GM23338 (cell line): ENCODE data around the gene GUCA2B. TPM values are rescaled to one million over a fixed set of nuclear protein-coding genes. Genes with fewer than 3 reads are reported as not detected.

Experiments used
- ATAC-seq: fragments of 200-7000 bp; cut with Tn5 transposase; 3 replicates; pipeline ENCODE4 v1.9.1; 2020
- DNase-seq: peaks from one replicate; pipeline ENCODE4 v3.0.0-alpha.2; 2015; ENCODE audit warnings: low spot score
- H2AFZ ChIP-seq: fragments of 200-600 bp; sonication (generic); 2 replicates; pipeline ENCODE4 v1.8.0; 2016; ENCODE audit warnings: antibody characterized with exemption, mild to moderate bottlenecking, moderate library complexity
- H3F3A ChIP-seq: fragments of 200-600 bp; sonication (generic); replicated peaks from 2 replicates; pipeline ENCODE4 v1.8.0; 2017; ENCODE audit warnings: antibody characterized with exemption, mixed run types, low read depth
- H3K27ac ChIP-seq: fragments of 200-600 bp; sonication (generic); 2 replicates; pipeline ENCODE4 v1.6.1; 2016; ENCODE audit warnings: low read depth
- H3K27me3 ChIP-seq: fragments of 200-600 bp; sonication (generic); 2 replicates; pipeline ENCODE4 v1.8.0; 2016; ENCODE audit warnings: mild to moderate bottlenecking, mixed run types, moderate library complexity; ENCODE audit not compliant: insufficient read depth
- H3K36me3 ChIP-seq: fragments of 200-600 bp; sonication (generic); 2 replicates; pipeline ENCODE4 v1.8.0; 2016; ENCODE audit warnings: mild to moderate bottlenecking; ENCODE audit not compliant: insufficient read depth
- H3K4me1 ChIP-seq: fragments of 200-600 bp; sonication (generic); 2 replicates; pipeline ENCODE4 v1.8.0; 2016; ENCODE audit warnings: mild to moderate bottlenecking, moderate library complexity; ENCODE audit not compliant: insufficient read depth
- H3K4me2 ChIP-seq: fragments of 200-600 bp; sonication (generic); 2 replicates; pipeline ENCODE4 v1.7.1; 2017; ENCODE audit warnings: mixed run types
- H3K4me3 ChIP-seq: fragments of 200-600 bp; sonication (generic); 2 replicates; pipeline ENCODE4 v1.6.1; 2016; ENCODE audit warnings: mixed run types
- H3K79me2 ChIP-seq: fragments of 200-600 bp; sonication (generic); replicated peaks from 2 replicates; pipeline ENCODE4 v1.8.0; 2017; ENCODE audit warnings: mild to moderate bottlenecking; ENCODE audit not compliant: insufficient read depth
- H3K9me2 ChIP-seq: fragments of 200-600 bp; sonication (generic); 2 replicates; pipeline ENCODE4 v1.8.0; 2017; ENCODE audit not compliant: insufficient read depth
- H4K20me1 ChIP-seq: fragments of 200-600 bp; sonication (generic); replicated peaks from 2 replicates; pipeline ENCODE4 v1.8.0; 2017; ENCODE audit warnings: mild to moderate bottlenecking; ENCODE audit not compliant: insufficient read depth
- H3K27ac Mint-ChIP-seq: 2 replicates; pipeline ENCODE4 v1.8.0; 2020; ENCODE audit warnings: inconsistent platforms, mild to moderate bottlenecking, moderate library complexity, mixed read lengths
- H3K27me3 Mint-ChIP-seq: 3 replicates; pipeline ENCODE4 v1.8.0; 2022; ENCODE audit warnings: low read depth, mild to moderate bottlenecking, moderate library complexity, mixed read lengths, inconsistent platforms; ENCODE audit not compliant: insufficient read depth, poor library complexity
- H3K36me3 Mint-ChIP-seq: 3 replicates; pipeline ENCODE4 v1.8.0; 2021; ENCODE audit warnings: low read depth, mild to moderate bottlenecking, inconsistent platforms, moderate library complexity, mixed read lengths
- H3K4me1 Mint-ChIP-seq: 3 replicates; pipeline ENCODE4 v1.8.0; 2020; ENCODE audit warnings: mild to moderate bottlenecking, inconsistent platforms, mixed read lengths
- H3K4me3 Mint-ChIP-seq: 3 replicates; pipeline ENCODE4 v1.8.0; 2021; ENCODE audit warnings: moderate library complexity, mild to moderate bottlenecking, inconsistent platforms, mixed read lengths
- H3K9me3 Mint-ChIP-seq: 3 replicates; pipeline ENCODE4 v1.8.0; 2020; ENCODE audit warnings: moderate library complexity, mild to moderate bottlenecking, inconsistent platforms, mixed read lengths
- CTCF ChIP-seq, 2 experiments: fragments of 200-600 bp in 1 of 2; sonication (generic) in 1 of 2; conservative IDR thresholded peaks; 2 replicates each; pipeline versions ENCODE4 v1.5.1 to v1.6.1; 2016 to 2017; ENCODE audit warnings: antibody characterized with exemption in 2 of 2, low read depth in 2 of 2, mild to moderate bottlenecking in 2 of 2, moderate library complexity in 1 of 2
- ETS1 ChIP-seq: IDR thresholded peaks from 2 replicates; pipeline ENCODE4 v1.6.1; 2016; ENCODE audit warnings: antibody characterized with exemption
- EZH2 ChIP-seq: fragments of 200-600 bp; sonication (generic); IDR thresholded peaks from one replicate; pipeline ENCODE4 v1.8.0; 2017; ENCODE audit warnings: antibody characterized with exemption, mild to moderate bottlenecking, low read depth; ENCODE audit not compliant: unreplicated experiment
- JUNB ChIP-seq: IDR thresholded peaks from one replicate; pipeline ENCODE4 v1.6.1; 2016; ENCODE audit warnings: antibody characterized with exemption; ENCODE audit not compliant: unreplicated experiment
- NANOG ChIP-seq: IDR thresholded peaks from 2 replicates; pipeline ENCODE4 v1.6.1; 2016; ENCODE audit warnings: antibody characterized with exemption, borderline replicate concordance
- POLR2AphosphoS5 ChIP-seq: IDR thresholded peaks from 2 replicates; pipeline ENCODE4 v1.6.1; 2016; ENCODE audit warnings: antibody characterized with exemption, low read depth
- STAT1 ChIP-seq: IDR thresholded peaks from one replicate; pipeline ENCODE4 v1.6.1; 2016; ENCODE audit warnings: antibody characterized with exemption; ENCODE audit not compliant: unreplicated experiment
- ZNF114 ChIP-seq: fragments of 250-450 bp; sonication (Bioruptor Pico); IDR thresholded peaks from 2 replicates; pipeline ENCODE4 v1.5.0; 2020; ENCODE audit warnings: mild to moderate bottlenecking, moderate library complexity
- ZNF331 ChIP-seq: fragments of 250-450 bp; sonication (Bioruptor Pico); IDR thresholded peaks from 2 replicates; pipeline ENCODE4 v1.5.0; 2020; ENCODE audit warnings: low read depth, mild to moderate bottlenecking, moderate library complexity
- polyA plus RNA-seq: library from polyadenylated mRNA; unstranded; fragments of >200 nt; fragmentation: Nextera tagmentation; extraction: Ambion mirVana; gene quantifications from 2 replicates; pipeline ENCODE4 v1.2.1, GENCODE V29; 2016
- total RNA-seq: library from RNA; depleted of rRNA; stranded (reverse); fragments of >200 nt; shearing (Covaris generic); gene quantifications from 2 replicates; pipeline ENCODE4 v1.2.3, GENCODE V29; 2014
- TF ChIP-seq, protein P1 (sequence below): IDR thresholded peaks from one replicate; pipeline ENCODE4 v1.6.1; 2018; ENCODE audit warnings: antibody characterized with exemption; ENCODE audit not compliant: unreplicated experiment

The GUCA2B gene
- total and polyA plus RNA-seq, 2 experiments from 2014 or later = not detected

DNA sequence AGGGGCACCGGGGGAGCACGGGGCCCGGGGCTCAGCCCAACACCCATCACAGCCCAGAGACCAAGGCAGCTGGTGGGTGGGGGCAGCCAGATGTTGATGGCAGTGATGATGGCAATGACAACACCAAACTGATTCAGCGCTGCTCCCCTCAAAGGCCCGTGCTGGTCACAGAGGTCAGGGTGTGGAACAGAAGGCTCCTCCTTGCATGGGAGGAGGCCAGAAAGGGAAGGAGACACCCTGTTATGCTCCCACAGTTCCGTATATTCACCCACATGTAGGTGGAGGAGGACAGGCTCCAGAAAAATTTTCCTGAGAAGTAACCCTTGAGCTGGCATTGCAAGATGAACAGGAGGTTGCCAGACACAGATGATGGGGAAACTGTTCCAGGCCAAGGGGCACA, 414 bp downstream of the GUCA2B start (continued):
- no peak for TF ChIP-seq ETS1
- no peak for TF ChIP-seq ZNF114

DNA sequence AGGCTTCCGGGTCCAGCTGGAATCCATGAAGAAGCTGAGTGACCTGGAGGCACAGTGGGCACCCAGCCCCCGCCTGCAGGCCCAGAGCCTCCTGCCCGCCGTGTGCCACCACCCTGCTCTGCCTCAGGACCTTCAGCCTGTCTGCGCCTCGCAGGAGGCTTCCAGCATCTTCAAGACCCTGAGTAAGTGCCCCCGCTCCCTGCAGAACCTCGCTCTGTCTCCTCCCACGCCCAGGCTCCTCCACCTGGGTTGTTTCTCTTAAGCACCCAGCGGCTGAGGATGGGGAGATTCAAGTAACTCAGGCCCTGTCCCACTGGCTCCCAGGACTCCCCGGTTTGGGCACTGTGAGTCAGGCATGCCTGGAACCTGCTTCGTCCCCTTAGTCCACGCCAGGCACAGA, 1.5 kb downstream of the GUCA2B start:
- no peaks in the 10 kb centered on the region for H3K9me3 Mint-ChIP-seq
- no peak for DNase-seq
- H3K36me3 Mint-ChIP-seq = no peaks in the 10 kb centered on the region
- Histone ChIP-seq H2AFZ (no peak overlapping the region), H3F3A (no peaks in the 10 kb centered on the region), H3K4me3 (no peak overlapping the region), H3K9me2 (0 out of 2 replicates have a peak, but pooled peaks cover 4% of the 10 kb centered on the region), H3K4me1 (no peaks in the 10 kb centered on the region), H3K4me2 (no peak overlapping the region), H3K27me3 (no peaks in the 10 kb centered on the region), H3K27ac (no peak overlapping the region), H3K36me3 (no peaks in the 10 kb centered on the region), H4K20me1 (no peaks in the 10 kb centered on the region), H3K79me2 (no peaks in the 10 kb centered on the region)
- H3K4me1 Mint-ChIP-seq = no peaks in the 10 kb centered on the region
- TF ChIP-seq EZH2 = no peak
- TF ChIP-seq, protein P1, sequence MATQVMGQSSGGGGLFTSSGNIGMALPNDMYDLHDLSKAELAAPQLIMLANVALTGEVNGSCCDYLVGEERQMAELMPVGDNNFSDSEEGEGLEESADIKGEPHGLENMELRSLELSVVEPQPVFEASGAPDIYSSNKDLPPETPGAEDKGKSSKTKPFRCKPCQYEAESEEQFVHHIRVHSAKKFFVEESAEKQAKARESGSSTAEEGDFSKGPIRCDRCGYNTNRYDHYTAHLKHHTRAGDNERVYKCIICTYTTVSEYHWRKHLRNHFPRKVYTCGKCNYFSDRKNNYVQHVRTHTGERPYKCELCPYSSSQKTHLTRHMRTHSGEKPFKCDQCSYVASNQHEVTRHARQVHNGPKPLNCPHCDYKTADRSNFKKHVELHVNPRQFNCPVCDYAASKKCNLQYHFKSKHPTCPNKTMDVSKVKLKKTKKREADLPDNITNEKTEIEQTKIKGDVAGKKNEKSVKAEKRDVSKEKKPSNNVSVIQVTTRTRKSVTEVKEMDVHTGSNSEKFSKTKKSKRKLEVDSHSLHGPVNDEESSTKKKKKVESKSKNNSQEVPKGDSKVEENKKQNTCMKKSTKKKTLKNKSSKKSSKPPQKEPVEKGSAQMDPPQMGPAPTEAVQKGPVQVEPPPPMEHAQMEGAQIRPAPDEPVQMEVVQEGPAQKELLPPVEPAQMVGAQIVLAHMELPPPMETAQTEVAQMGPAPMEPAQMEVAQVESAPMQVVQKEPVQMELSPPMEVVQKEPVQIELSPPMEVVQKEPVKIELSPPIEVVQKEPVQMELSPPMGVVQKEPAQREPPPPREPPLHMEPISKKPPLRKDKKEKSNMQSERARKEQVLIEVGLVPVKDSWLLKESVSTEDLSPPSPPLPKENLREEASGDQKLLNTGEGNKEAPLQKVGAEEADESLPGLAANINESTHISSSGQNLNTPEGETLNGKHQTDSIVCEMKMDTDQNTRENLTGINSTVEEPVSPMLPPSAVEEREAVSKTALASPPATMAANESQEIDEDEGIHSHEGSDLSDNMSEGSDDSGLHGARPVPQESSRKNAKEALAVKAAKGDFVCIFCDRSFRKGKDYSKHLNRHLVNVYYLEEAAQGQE = no peak
- TF ChIP-seq JUNB = no peak
- no peak for TF ChIP-seq NANOG
- TF ChIP-seq ZNF331 (CRISPR knock-in tag) = no peak
- TF ChIP-seq STAT1 = no peak
- TF ChIP-seq POLR2AphosphoS5 = no peak
- no peak for TF ChIP-seq ZNF114
- TF ChIP-seq ETS1 = no peak
- TF ChIP-seq CTCF (conservative IDR thresholded peaks at IDR 0.05; ENCODE audit: low read depth in 2 of 2) = no peak
- peaks cover 7% of the 10 kb centered on the region for H3K27me3 Mint-ChIP-seq
- H3K4me3 Mint-ChIP-seq = no peak overlapping the region
- no peak for ATAC-seq
- no peak overlapping the region for H3K27ac Mint-ChIP-seq
